DOHH2 (cell line): ENCODE results near the gene IFITM10.

ENCODE experiments used
- CTCF ChIP-seq: fragments of 200-600 bp; sonication (generic); IDR thresholded peaks from one replicate; pipeline ENCODE4 v1.5.1; 2014; ENCODE audit warnings: antibody characterized with exemption, mild to moderate bottlenecking, low read depth, low read length; ENCODE audit not compliant: poor library complexity, severe bottlenecking
- EZH2phosphoT487 ChIP-seq: fragments of 200-600 bp; sonication (generic); IDR thresholded peaks from 2 replicates; pipeline ENCODE4 v1.6.1; 2017; ENCODE audit warnings: borderline replicate concordance, mild to moderate bottlenecking, antibody characterized with exemption, low read length, moderate library complexity, mixed read lengths

GRCh38 chr11:1786466-1786865, 36.1 kb upstream of the IFITM10 start:
- TF ChIP-seq CTCF (no peak), EZH2phosphoT487 (no peak)
